K562 (cell line): ENCODE results near the gene CACYBP. TPM values are rescaled to one million over a fixed set of nuclear protein-coding genes. Genes with fewer than 3 reads are reported as not detected.
A peak's percentile ranks its signal among the peaks of the same experiment; 100 is the strongest.

Experiments used
- ARID1B ChIP-seq: fragments of 450-650 bp; IDR thresholded peaks from 2 replicates; pipeline ENCODE4 v1.6.1; 2016; ENCODE audit warnings: antibody characterized with exemption, mild to moderate bottlenecking, inconsistent platforms
- ATF3 ChIP-seq, 2 experiments: fragments of 450-650 bp in 1 of 2; sonication (generic) in 1 of 2; formaldehyde crosslinking in 1 of 2; IDR thresholded peaks in 1 of 2; conservative IDR thresholded peaks in 1 of 2; 2 replicates each; pipeline versions ENCODE4 v1.6.1 to v1.8.1; 2016 to 2023; ENCODE audit warnings: mild to moderate bottlenecking in 2 of 2, moderate library complexity in 2 of 2, inconsistent platforms in 1 of 2, missing genetic modification reagents in 1 of 2
- BRCA1 ChIP-seq, 2 experiments: fragments of 450-650 bp in 1 of 2; sonication (generic) in 1 of 2; formaldehyde crosslinking in 1 of 2; IDR thresholded peaks; 2 replicates each; pipeline versions ENCODE4 v1.5.0 to v1.6.1; 2017 to 2020; ENCODE audit warnings: mild to moderate bottlenecking in 1 of 2, missing genetic modification reagents in 1 of 2
- CEBPG ChIP-seq, 3 experiments: fragments of 200-800 bp in 1 of 3; sonication (Bioruptor generic) in 1 of 3; sonication (generic) in 1 of 3; formaldehyde crosslinking in 1 of 3; IDR thresholded peaks in 2 of 3; conservative IDR thresholded peaks in 1 of 3; 2 replicates each; pipeline versions ENCODE4 v1.6.1 to v1.8.0; 2016 to 2022; ENCODE audit warnings: missing compliant biosample characterization in 2 of 3, missing genetic modification characterization in 2 of 3, mild to moderate bottlenecking in 1 of 3, missing genetic modification reagents in 1 of 3
- DPF2 ChIP-seq: fragments of 450-650 bp; IDR thresholded peaks from 2 replicates; pipeline ENCODE4 v1.6.1; 2016
- GABPA ChIP-seq: fragments of 200-800 bp; sonication (Bioruptor generic); conservative IDR thresholded peaks from 2 replicates; pipeline ENCODE4 v1.6.1; 2016; ENCODE audit warnings: low read depth, missing genetic modification characterization, missing compliant biosample characterization
- JUN ChIP-seq, 2 experiments: sonication (generic) in 1 of 2; formaldehyde crosslinking in 1 of 2; IDR thresholded peaks; 2 replicates each; pipeline versions ENCODE4 v1.6.1 to v1.8.0; 2012 to 2022; ENCODE audit warnings: borderline replicate concordance in 2 of 2, mild to moderate bottlenecking in 2 of 2, improper control_type of control experiment in 1 of 2, low read depth in 1 of 2, low read length in 1 of 2, missing genetic modification reagents in 1 of 2
- JUND ChIP-seq, 2 experiments: IDR thresholded peaks; 2 replicates in 1 of 2; 3 replicates in 1 of 2; pipeline ENCODE4 v1.6.1; 2011; ENCODE audit warnings: borderline replicate concordance in 2 of 2, low read depth in 2 of 2, low read length in 2 of 2, improper control_type of control experiment in 1 of 2, missing biosample characterization in 1 of 2, missing genetic modification characterization in 1 of 2, missing genetic modification reagents in 1 of 2
- KLF16 ChIP-seq: IDR thresholded peaks from 2 replicates; pipeline ENCODE4 v1.6.1; 2016; ENCODE audit warnings: antibody characterized with exemption
- L3MBTL2 ChIP-seq: fragments of 450-650 bp; IDR thresholded peaks from 2 replicates; pipeline ENCODE4 v1.6.1; 2016; ENCODE audit warnings: mild to moderate bottlenecking, moderate library complexity
- MNT ChIP-seq, 2 experiments: fragments of 450-650 bp; conservative IDR thresholded peaks; 2 replicates each; pipeline ENCODE4 v1.6.1; 2017; ENCODE audit warnings: mild to moderate bottlenecking in 2 of 2, moderate library complexity in 2 of 2
- NBN ChIP-seq: fragments of 450-650 bp; IDR thresholded peaks from 2 replicates; pipeline ENCODE4 v1.6.1; 2016; ENCODE audit warnings: low read depth, mild to moderate bottlenecking
- RCOR1 ChIP-seq, 2 experiments: IDR thresholded peaks; 2 replicates each; pipeline ENCODE4 v1.6.1; 2012; ENCODE audit warnings: low read depth in 2 of 2, low read length in 2 of 2, borderline replicate concordance in 1 of 2, improper control_type of control experiment in 1 of 2
- SMARCE1 ChIP-seq: fragments of 450-650 bp; IDR thresholded peaks from 2 replicates; pipeline ENCODE4 v1.7.1; 2016; ENCODE audit warnings: mild to moderate bottlenecking
- ZNF395 ChIP-seq: fragments of 200-800 bp; sonication (Bioruptor generic); IDR thresholded peaks from 2 replicates; pipeline ENCODE4 v1.6.1; 2017; ENCODE audit warnings: missing genetic modification characterization, missing compliant biosample characterization
- ZNF592 ChIP-seq: fragments of 450-650 bp; IDR thresholded peaks from 2 replicates; pipeline ENCODE4 v1.6.1; 2017; ENCODE audit warnings: antibody characterized with exemption, mild to moderate bottlenecking
- polyA plus RNA-seq, 8 experiments: library from polyadenylated mRNA; depleted of rRNA in 4 of 8; stranded (reverse) in 5 of 8; unstranded in 3 of 8; fragments of >200 nt; fragmentation: Nextera tagmentation in 2 of 8; fragmentation: Illumina TruSeq in 1 of 8; extraction: Ambion mirVana in 2 of 8; extraction: Trizol in 1 of 8; gene quantifications; 2 replicates each; pipeline versions ENCODE4 v1.2.1 to v1.2.3, GENCODE V29; 2011 to 2014; ENCODE audit warnings: inconsistent platforms in 1 of 8, missing spikeins in 1 of 8
- total RNA-seq, 7 experiments: library from RNA; depleted of rRNA in 6 of 7; stranded (reverse); fragments of >200 nt in 6 of 7; fragmentation: Illumina TruSeq in 2 of 7; extraction: Trizol in 2 of 7; gene quantifications; 2 replicates each; pipeline versions ENCODE4 v1.2.1 to v1.2.3, GENCODE V29; 2011 to 2021; ENCODE audit warnings: low replicate concordance in 1 of 7

Gene CACYBP
- total and polyA plus RNA-seq, 9 of the 15 experiments (the other 6 are each of a cell fraction or from before 2014, with no cell fraction given): 147 to 1,576 (median 488) TPM

- TF ChIP-seq ZNF592: peak; percentile 18; the same call in 1 of the 2 replicates
- TF ChIP-seq DPF2: peak; percentile 62
- no peak for TF ChIP-seq BRCA1 (IDR thresholded peaks at IDR 0.05)
- no peak for TF ChIP-seq BRCA1 (CRISPR knock-in tag; IDR thresholded peaks at IDR 0.05)
- 0 out of 4 replicates have a peak, but pooled peaks of 1 of the 2 experiments have one; percentile 11 for TF ChIP-seq MNT (conservative IDR thresholded peaks at IDR 0.05)
- 0 out of 2 replicates have a peak, but pooled peaks have one; percentile 8 for TF ChIP-seq L3MBTL2
- TF ChIP-seq RCOR1 (IDR thresholded peaks at IDR 0.05; ENCODE audit: borderline replicate concordance in 1 of 2, low read depth in 2 of 2, low read length in 2 of 2): peak in 1 of 2 experiments; percentile 36; a peak in 1 of 4 replicates
- TF ChIP-seq JUN (IDR thresholded peaks at IDR 0.05; ENCODE audit: borderline replicate concordance, low read depth, low read length): peak; percentile 62
- no peak for TF ChIP-seq JUN (CRISPR knock-in tag; IDR thresholded peaks at IDR 0.05; ENCODE audit: borderline replicate concordance)
- TF ChIP-seq ZNF395 (CRISPR knock-in tag): 0 out of 2 replicates have a peak, but pooled peaks have one; percentile 32
- TF ChIP-seq JUND (IDR thresholded peaks at IDR 0.05; ENCODE audit: borderline replicate concordance, low read depth, low read length): peak; percentile 86
- peak; percentile 75; the same call in 1 of the 3 replicates for TF ChIP-seq JUND (tag; IDR thresholded peaks at IDR 0.05; ENCODE audit: borderline replicate concordance, low read depth, low read length)
- no peak for TF ChIP-seq KLF16
- peak; percentile 65 for TF ChIP-seq ARID1B
- TF ChIP-seq SMARCE1: peak; percentile 68; the same call in 1 of the 2 replicates
- no peak for TF ChIP-seq NBN
- peak; percentile 85 for TF ChIP-seq ATF3 (IDR thresholded peaks at IDR 0.05)
- TF ChIP-seq ATF3 (CRISPR knock-in tag; conservative IDR thresholded peaks at IDR 0.05): no peak
- TF ChIP-seq GABPA (tag): no peak
- no peak for TF ChIP-seq CEBPG (CRISPR knock-in tag; IDR thresholded peaks at IDR 0.05)
- peak in 1 of 2 experiments; percentile 44; a peak in 1 of 4 replicates for TF ChIP-seq CEBPG (tag; conservative IDR thresholded peaks at IDR 0.05 in 1 of 2, IDR thresholded peaks at IDR 0.05 in 1 of 2)
Observed at GRCh38 chr1:174976436-174977108, 23.2 kb upstream of the CACYBP start (continued).
